Uterine smooth muscle cell (primary cell): ENCODE data around the gene C11orf52. TPM values are rescaled to one million over a fixed set of nuclear protein-coding genes. Genes with fewer than 3 reads are reported as not detected.

Source experiments
- total RNA-seq: library from RNA; depleted of rRNA; stranded (reverse); fragments of >200 nt; gene quantifications from 2 replicates; pipeline ENCODE4 v1.2.3, GENCODE V29; 2014

C11orf52 gene
- 0.11 and 0.25 TPM in 2 replicates for total RNA-seq

GRCh38 chr11:111918390-111919256 is at the start of gene C11orf52:
C11orf52 (plus strand) TSS chr11:111918913; CDS start chr11:111918973, 60 bp downstream.

GRCh38 chr11:111870886-111871692 is 47.6 kb upstream of the C11orf52 start, which contains the start of gene ALG9:
ALG9 (minus strand) TSS chr11:111871581; CDS start chr11:111871482, 99 bp downstream.

GRCh38 chr11:111878849-111879636 is 39.7 kb upstream of the C11orf52 start, which contains the start of the genes CFAP68 and FDXACB1:
CFAP68 (plus strand) TSS chr11:111879541; CDS start chr11:111879561, 20 bp downstream.
FDXACB1 (minus strand) TSS chr11:111879165; CDS start chr11:111879132, 33 bp downstream.

GRCh38 chr11:111911563-111912401 is 6.9 kb upstream of the C11orf52 start, which contains the start of gene CRYAB:
CRYAB (minus strand) TSS chr11:111911770; CDS start chr11:111911724, 46 bp downstream.

GRCh38 chr11:111912535-111912934 is 6.2 kb upstream of the C11orf52 start, which contains the start of gene HSPB2:
HSPB2 (plus strand) TSS chr11:111912734; CDS start chr11:111912830, 96 bp downstream.

Other genes with a start within 250 kb of the C11orf52 start
- 33.5 and 51.5 TPM in 2 replicates for gene PPP2R1B, start 152.5 kb upstream of the C11orf52 start, total RNA-seq
- 39.1 and 39.3 TPM in 2 replicates for gene ALG9, start 47.3 kb upstream of the C11orf52 start, total RNA-seq
- gene FDXACB1, start 39.7 kb upstream of the C11orf52 start, total RNA-seq = 2.7 and 4.2 TPM in 2 replicates
- gene CFAP68, start 39.4 kb upstream of the C11orf52 start, total RNA-seq = 7.0 and 9.0 TPM in 2 replicates
- 2.5 and 6.0 TPM in 2 replicates for gene CRYAB, start 7.1 kb upstream of the C11orf52 start, total RNA-seq
- gene HSPB2, start 6.2 kb upstream of the C11orf52 start, total RNA-seq = 0.25 TPM in 1 of 2 replicates, not detected in the other
- gene DIXDC1, start 18.4 kb downstream of the C11orf52 start, total RNA-seq = 9.3 and 16.0 TPM in 2 replicates
- gene DLAT, start 106.5 kb downstream of the C11orf52 start, total RNA-seq = 29.6 and 46.5 TPM in 2 replicates
- 0.87 and 2.2 TPM in 2 replicates for gene PIH1D2, start 155.1 kb downstream of the C11orf52 start, total RNA-seq
- 25.7 and 25.9 TPM in 2 replicates for gene NKAPD1, start 155.4 kb downstream of the C11orf52 start, total RNA-seq
- 34.0 and 38.1 TPM in 2 replicates for gene TIMM8B, start 167.8 kb downstream of the C11orf52 start, total RNA-seq
- 127 and 142 TPM in 2 replicates for gene SDHD, start 168.0 kb downstream of the C11orf52 start, total RNA-seq
- gene IL18, start 245.2 kb downstream of the C11orf52 start, total RNA-seq = 2.0 and 2.3 TPM in 2 replicates
- 0.11 and 0.25 TPM in 2 replicates for gene TEX12, start 248.5 kb downstream of the C11orf52 start, total RNA-seq